B cell (primary cell): ENCODE measurements around the gene KLHDC8A. TPM values are rescaled to one million over a fixed set of nuclear protein-coding genes. Genes with fewer than 3 reads are reported as not detected.

Experiments
- polyA plus RNA-seq: library from polyadenylated mRNA; depleted of rRNA; stranded (reverse); fragments of >200 nt; gene quantifications from 2 replicates; pipeline ENCODE4 v1.2.3, GENCODE V29; 2012
- small RNA-seq: library from RNA; depleted of rRNA; stranded (forward); fragments of <200 nt; gene quantifications from one replicate; pipeline ENCODE3, GENCODE V24; 2012; ENCODE audit warnings: low replicate concordance, low read depth; ENCODE audit not compliant: insufficient read length
- total RNA-seq, 2 donors: library from RNA; stranded (reverse); fragments of 120-200 nt in 1 of 2; gene quantifications; 1 replicate in 1 of 2; 2 replicates in 1 of 2; pipeline versions ENCODE4 v1.2.3 to v1.2.4, GENCODE V29; 2013 to 2022

The KLHDC8A gene
- total and polyA plus RNA-seq, 2 donors (not counting 1 experiment from before 2014, with no cell fraction given), result 0.39 to 0.60 TPM

Small RNAs within 50 kb of the gene (small RNA-seq; reads per million reads assigned to genes)
- gene SNRPGP10, result not detected

Other genes with a start within 250 kb of the KLHDC8A start
- gene RBBP5, start 234.9 kb downstream of the KLHDC8A start, total RNA-seq, result 18.5 and 31.7 TPM in 2 replicates
- 6.8 and 11.2 TPM in 2 replicates for gene RBBP5, start 234.9 kb downstream of the KLHDC8A start, polyA plus RNA-seq
- 15.2 and 15.7 TPM in 2 replicates for gene DSTYK, start 145.2 kb downstream of the KLHDC8A start, total RNA-seq
- 3.6 and 4.6 TPM in 2 replicates for gene DSTYK, start 145.2 kb downstream of the KLHDC8A start, polyA plus RNA-seq
- 3.3 and 4.0 TPM in 2 replicates for gene TMCC2, start 129.0 kb downstream of the KLHDC8A start, total RNA-seq
- gene TMCC2, start 129.0 kb downstream of the KLHDC8A start, polyA plus RNA-seq, result 1.8 and 2.0 TPM in 2 replicates
- gene NUAK2, start 35.2 kb downstream of the KLHDC8A start, total RNA-seq, result 102 and 105 TPM in 2 replicates
- 19.0 and 37.9 TPM in 2 replicates for gene NUAK2, start 35.2 kb downstream of the KLHDC8A start, polyA plus RNA-seq
- 0.57 TPM in 1 of 2 replicates, not detected in the other for gene LEMD1, start 65.1 kb upstream of the KLHDC8A start, total RNA-seq
- not detected in 2 replicates for gene LEMD1, start 65.1 kb upstream of the KLHDC8A start, polyA plus RNA-seq
- gene BLACAT1, start 99.1 kb upstream of the KLHDC8A start, total RNA-seq, result 0.12 TPM in 1 of 2 replicates, not detected in the other
- 0.03 TPM in 1 of 2 replicates, not detected in the other for gene BLACAT1, start 99.1 kb upstream of the KLHDC8A start, polyA plus RNA-seq
- gene CDK18, start 147.7 kb upstream of the KLHDC8A start, total RNA-seq, result 3.7 and 4.7 TPM in 2 replicates
- gene CDK18, start 147.7 kb upstream of the KLHDC8A start, polyA plus RNA-seq, result 3.8 and 4.4 TPM in 2 replicates